Keratinocyte (primary cell): Measurements from ENCODE around the gene GBP3. TPM values are rescaled to one million over a fixed set of nuclear protein-coding genes. Genes with fewer than 3 reads are reported as not detected.

Experiments
- DNase-seq: peaks from one replicate; pipeline ENCODE4 v3.0.0-alpha.2; 2011; ENCODE audit warnings: low read depth, missing footprints, low spot score
- FAIRE-seq: peaks from 2 replicates; lab custom pipeline; 2011; peaks lifted over from hg19 to GRCh38; lab: Jason Lieb, UNC
- H2AFZ ChIP-seq: 2 replicates; pipeline ENCODE4 v1.6.0; 2012; ENCODE audit warnings: low read length, control low read depth, inconsistent platforms; ENCODE audit not compliant: control insufficient read depth
- H3K27ac ChIP-seq: 2 replicates; pipeline ENCODE4 v1.5.1; 2011; ENCODE audit warnings: low read length; ENCODE audit not compliant: control insufficient read depth, insufficient read depth
- H3K27me3 ChIP-seq: 3 replicates; pipeline ENCODE4 v1.6.0; 2011; ENCODE audit warnings: low read length; ENCODE audit not compliant: control insufficient read depth, insufficient read depth; ENCODE audit errors: extremely low read depth
- H3K36me3 ChIP-seq, 2 experiments: 2 replicates in 1 of 2; 3 replicates in 1 of 2; pipeline ENCODE4 v1.5.1; 2011; ENCODE audit warnings: low read length in 2 of 2, mild to moderate bottlenecking in 1 of 2; ENCODE audit not compliant: control insufficient read depth in 2 of 2, insufficient read depth in 2 of 2; ENCODE audit errors: extremely low read depth in 1 of 2
- H3K4me1 ChIP-seq: 3 replicates; pipeline ENCODE4 v1.5.1; 2011; ENCODE audit warnings: low read length; ENCODE audit not compliant: control insufficient read depth, insufficient read depth; ENCODE audit errors: extremely low read depth
- H3K4me2 ChIP-seq: 3 replicates; pipeline ENCODE4 v1.6.0; 2011; ENCODE audit warnings: low read depth, low read length; ENCODE audit not compliant: control insufficient read depth, insufficient read depth; ENCODE audit errors: extremely low read depth
- H3K4me3 ChIP-seq, 3 experiments: fragments of 200-600 bp in 1 of 3; sonication (generic) in 1 of 3; 2 replicates in 2 of 3; 3 replicates in 1 of 3; pipeline ENCODE4 v1.5.1; 2011 to 2016; ENCODE audit warnings: low read length in 3 of 3, mild to moderate bottlenecking in 3 of 3, control low read depth in 2 of 3, inconsistent platforms in 1 of 3, low read depth in 1 of 3, mixed read lengths in 1 of 3, mixed run types in 1 of 3, moderate library complexity in 1 of 3; ENCODE audit not compliant: control insufficient read depth in 2 of 3, insufficient read depth in 2 of 3; ENCODE audit errors: extremely low read depth in 1 of 3
- H3K79me2 ChIP-seq: 2 replicates; pipeline ENCODE4 v1.6.0; 2012; ENCODE audit warnings: low read length; ENCODE audit not compliant: control insufficient read depth, insufficient read depth
- H3K9ac ChIP-seq: 3 replicates; pipeline ENCODE4 v1.6.0; 2011; ENCODE audit warnings: low read length; ENCODE audit not compliant: control insufficient read depth, insufficient read depth; ENCODE audit errors: extremely low read depth
- H3K9me1 ChIP-seq: 3 replicates; pipeline ENCODE4 v1.6.0; 2011; ENCODE audit warnings: low read length; ENCODE audit not compliant: control insufficient read depth, insufficient read depth; ENCODE audit errors: extremely low read depth
- H3K9me3 ChIP-seq: 2 replicates; pipeline ENCODE4 v1.5.1; 2012; ENCODE audit warnings: low read depth, low read length; ENCODE audit not compliant: control insufficient read depth
- H4K20me1 ChIP-seq: 3 replicates; pipeline ENCODE4 v1.6.0; 2011; ENCODE audit warnings: low read length; ENCODE audit not compliant: control insufficient read depth, insufficient read depth; ENCODE audit errors: extremely low read depth
- EZH2 ChIP-seq: IDR thresholded peaks from one replicate; pipeline ENCODE4 v1.6.1; 2012; ENCODE audit warnings: inconsistent platforms, mild to moderate bottlenecking, low read length, moderate library complexity
- dilution Hi-C: fragments of 300-500 bp; cut with MboI; formaldehyde crosslinking; loops from one replicate; pipeline ENCODE4 v1.7.0; 2020; ENCODE audit warnings: low sequenced_read_pairs; ENCODE audit not compliant: extremely low pct_ligation_motif_present
- polyA plus RNA-seq, 5 experiments: library from polyadenylated mRNA; depleted of rRNA in 3 of 5; stranded (reverse) in 3 of 5; stranded (forward) in 1 of 5; unstranded in 1 of 5; fragments of >200 nt; gene quantifications; 1 replicate in 1 of 5; 2 replicates in 3 of 5; 3 replicates in 1 of 5; pipeline versions ENCODE4 v1.2.1 to v1.2.3, GENCODE V29; 2011 to 2012; ENCODE audit warnings: missing spikeins in 2 of 5, low read depth in 1 of 5, low replicate concordance in 1 of 5
- TF ChIP-seq, protein P1 (sequence below), 3 experiments: IDR thresholded peaks in 1 of 3; conservative IDR thresholded peaks in 1 of 3; optimal IDR thresholded peaks in 1 of 3; 2 replicates in 2 of 3; 3 replicates in 1 of 3; pipeline versions ENCODE3 to v1.5.1; 2011; ENCODE audit warnings: low read length in 3 of 3, mild to moderate bottlenecking in 3 of 3, moderate library complexity in 2 of 3, control low read depth in 1 of 3, inconsistent platforms in 1 of 3; ENCODE audit not compliant: insufficient read depth in 2 of 3; ENCODE audit errors: extremely low read depth in 1 of 3

GBP3 gene
- polyA plus RNA-seq, 1 donor (not counting 4 experiments of a cell fraction or from before 2014, with no cell fraction given): 42.6 TPM

DNA sequence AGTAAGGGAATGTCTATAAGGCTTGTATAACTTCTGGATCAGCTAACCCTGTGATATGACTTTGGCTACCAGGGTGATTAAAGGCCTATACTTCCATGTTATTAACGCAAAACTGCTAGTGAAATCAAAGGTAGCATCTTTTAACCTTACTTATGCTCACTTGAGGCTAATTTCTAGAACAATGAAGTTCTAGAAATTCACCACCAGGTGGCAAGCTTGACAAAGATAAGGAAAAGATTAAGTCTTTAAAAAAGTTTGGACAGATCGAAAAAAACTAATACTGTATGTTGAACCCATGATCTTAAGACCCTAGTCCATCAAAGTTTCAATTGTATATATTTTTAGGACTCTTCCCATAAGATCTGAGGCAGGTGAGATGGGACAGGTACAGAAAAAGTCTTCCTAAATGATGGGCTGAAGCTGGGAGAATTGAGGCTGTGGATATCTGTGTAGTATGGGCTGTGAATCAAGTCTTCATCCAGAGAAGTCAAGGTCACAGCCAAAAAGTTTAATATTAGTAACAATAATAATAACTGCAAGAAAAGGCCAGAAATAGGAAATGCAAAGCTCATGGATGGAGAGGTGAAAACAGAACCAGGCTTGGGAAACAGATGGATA, 49.0 kb downstream of the GBP3 start:
- no peak overlapping the region for H3K9ac ChIP-seq
- peaks cover 0 to 2% of the 10 kb centered on the region in 2 experiments for H3K36me3 ChIP-seq
- H3K4me2 ChIP-seq: no peak overlapping the region
- FAIRE-seq: peak; percentile 39
- H3K27ac ChIP-seq: no peak overlapping the region
- no peaks in the 10 kb centered on the region for H3K27me3 ChIP-seq
- no peak overlapping the region for H3K4me3 ChIP-seq
- no peaks in the 10 kb centered on the region for H3K79me2 ChIP-seq
- no peak for TF ChIP-seq EZH2
- TF ChIP-seq, protein P1, sequence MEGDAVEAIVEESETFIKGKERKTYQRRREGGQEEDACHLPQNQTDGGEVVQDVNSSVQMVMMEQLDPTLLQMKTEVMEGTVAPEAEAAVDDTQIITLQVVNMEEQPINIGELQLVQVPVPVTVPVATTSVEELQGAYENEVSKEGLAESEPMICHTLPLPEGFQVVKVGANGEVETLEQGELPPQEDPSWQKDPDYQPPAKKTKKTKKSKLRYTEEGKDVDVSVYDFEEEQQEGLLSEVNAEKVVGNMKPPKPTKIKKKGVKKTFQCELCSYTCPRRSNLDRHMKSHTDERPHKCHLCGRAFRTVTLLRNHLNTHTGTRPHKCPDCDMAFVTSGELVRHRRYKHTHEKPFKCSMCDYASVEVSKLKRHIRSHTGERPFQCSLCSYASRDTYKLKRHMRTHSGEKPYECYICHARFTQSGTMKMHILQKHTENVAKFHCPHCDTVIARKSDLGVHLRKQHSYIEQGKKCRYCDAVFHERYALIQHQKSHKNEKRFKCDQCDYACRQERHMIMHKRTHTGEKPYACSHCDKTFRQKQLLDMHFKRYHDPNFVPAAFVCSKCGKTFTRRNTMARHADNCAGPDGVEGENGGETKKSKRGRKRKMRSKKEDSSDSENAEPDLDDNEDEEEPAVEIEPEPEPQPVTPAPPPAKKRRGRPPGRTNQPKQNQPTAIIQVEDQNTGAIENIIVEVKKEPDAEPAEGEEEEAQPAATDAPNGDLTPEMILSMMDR (optimal IDR thresholded peaks at IDR 0.05 in 1 of 3, IDR thresholded peaks at IDR 0.05 in 1 of 3, conservative IDR thresholded peaks at IDR 0.05 in 1 of 3; ENCODE audit: extremely low read depth in 1 of 3, insufficient read depth in 2 of 3, low read length in 3 of 3): peak in 2 of 3 experiments; percentile 24 to 48
- no peaks in the 10 kb centered on the region for H3K9me1 ChIP-seq
- no peak overlapping the region for H2AFZ ChIP-seq
- no peaks in the 10 kb centered on the region for H4K20me1 ChIP-seq
- DNase-seq: no peak
- H3K4me1 ChIP-seq: no peaks in the 10 kb centered on the region
- dilution Hi-C loops: no loop called here
- H3K9me3 ChIP-seq: no peaks in the 10 kb centered on the region

DNA sequence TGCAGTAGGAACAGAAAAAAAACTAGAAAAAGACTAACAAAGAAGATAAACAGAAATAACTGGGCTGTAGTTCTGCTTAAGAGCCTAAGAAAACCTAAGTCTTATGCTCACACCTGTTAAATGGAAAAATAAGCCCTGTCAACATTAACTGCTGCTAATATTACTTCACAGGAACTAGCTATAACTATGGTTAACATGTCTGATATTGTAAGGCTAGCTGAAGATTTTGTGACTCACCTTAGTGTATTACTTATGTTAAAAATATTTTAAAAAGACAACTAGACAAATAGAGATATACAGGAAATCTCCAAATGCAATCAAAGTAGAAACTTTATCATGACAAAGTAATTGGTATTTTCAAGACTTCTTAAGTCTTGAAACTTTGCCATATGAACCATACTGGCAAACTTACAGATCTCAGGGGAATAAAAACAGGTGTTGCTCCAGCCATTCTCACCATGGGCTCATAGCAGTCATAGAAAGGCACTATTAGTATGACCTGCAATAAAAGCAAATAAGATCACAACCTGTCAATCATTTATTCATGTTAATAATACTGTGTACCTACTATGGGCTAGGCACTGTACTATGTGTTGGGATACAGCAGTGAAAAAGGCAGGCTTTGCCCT, 60.9 kb downstream of the GBP3 start:
- peaks cover 7 to 11% of the 10 kb centered on the region in 2 experiments for H3K36me3 ChIP-seq
- H3K9me1 ChIP-seq: no peaks in the 10 kb centered on the region
- H4K20me1 ChIP-seq: no peaks in the 10 kb centered on the region
- no peaks in the 10 kb centered on the region for H3K79me2 ChIP-seq
- dilution Hi-C loops: no loop called here
- no peak overlapping the region for H3K4me2 ChIP-seq
- H3K27me3 ChIP-seq: no peaks in the 10 kb centered on the region
- no peaks in the 10 kb centered on the region for H3K9me3 ChIP-seq
- FAIRE-seq: no peak
- no peak overlapping the region for H2AFZ ChIP-seq
- no peak overlapping the region for H3K27ac ChIP-seq
- no peak overlapping the region for H3K4me3 ChIP-seq
- no peak for TF ChIP-seq EZH2
- TF ChIP-seq, protein P1 (optimal IDR thresholded peaks at IDR 0.05 in 1 of 3, IDR thresholded peaks at IDR 0.05 in 1 of 3, conservative IDR thresholded peaks at IDR 0.05 in 1 of 3; ENCODE audit: extremely low read depth in 1 of 3, insufficient read depth in 2 of 3, low read length in 3 of 3): no peak
- no peak for DNase-seq
- H3K4me1 ChIP-seq: peaks cover 9% of the 10 kb centered on the region
- no peak overlapping the region for H3K9ac ChIP-seq
